ENCODE measurements around the gene FOXI2.

The FOXI2 gene

GRCh38 chr10:127736915-127737562, at the start of gene FOXI2:
TSS of gene FOXI2 (plus strand) at chr10:127737185. CDS start at chr10:127737274, 89 bp downstream.
- no peak for DNase-seq

DNA sequence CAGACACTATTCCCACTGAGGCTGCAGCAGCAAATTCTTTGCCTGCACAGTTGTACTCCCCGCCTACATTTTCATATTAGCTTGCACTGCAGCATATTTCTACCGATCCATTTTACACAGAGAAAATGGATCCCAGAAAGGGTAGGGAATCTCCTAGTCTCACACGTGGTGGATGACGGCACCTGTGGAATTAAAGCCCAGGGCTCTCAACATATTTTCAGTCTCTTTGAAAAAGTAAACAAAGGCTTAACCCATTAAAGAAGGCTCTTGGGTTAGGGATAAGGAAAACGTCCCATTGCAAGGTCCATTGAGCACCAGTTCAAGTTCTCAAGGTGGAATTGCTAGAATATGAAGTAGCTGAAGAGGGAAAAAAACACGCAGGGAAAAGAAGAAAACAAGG, 49.4 kb upstream of the FOXI2 start:
- DNase-seq = no peak

DNA sequence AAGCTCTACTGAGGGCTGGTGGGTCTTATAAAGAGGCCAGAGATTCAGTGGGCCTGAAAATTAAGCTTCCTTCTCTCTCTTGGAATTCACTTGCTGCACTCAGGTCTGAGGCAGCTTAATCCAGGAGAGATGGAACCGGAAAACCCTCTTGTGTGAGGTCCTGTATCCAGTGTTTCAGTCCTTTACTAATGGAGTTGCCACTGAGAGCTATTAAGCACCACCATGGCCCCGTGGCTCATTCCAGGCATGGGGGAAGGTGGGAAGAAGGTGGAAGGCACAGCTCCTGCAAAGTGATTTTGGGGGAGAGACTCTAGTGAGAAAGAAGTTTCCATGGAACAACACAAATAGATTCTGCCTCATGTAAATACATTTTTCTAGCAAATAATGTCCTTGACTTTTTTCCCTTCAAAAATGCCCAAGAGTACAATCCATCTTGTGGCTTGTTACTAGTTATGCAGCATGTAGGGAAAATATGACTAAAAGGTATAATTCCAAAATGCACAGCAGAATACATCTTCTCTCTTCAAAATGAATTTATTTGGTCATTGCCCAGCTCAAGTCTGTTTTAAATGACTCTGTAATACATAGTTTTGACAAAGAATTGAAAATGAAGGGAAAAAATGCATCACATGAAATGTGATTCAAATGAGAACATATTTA, 46.7 kb upstream of the FOXI2 start:
- no peak for DNase-seq

GRCh38 chr10:127694580-127695193, 42.3 kb upstream of the FOXI2 start:
- DNase-seq = no peak

- no peak for DNase-seq
These were observed 41.6 kb upstream of the FOXI2 start for GRCh38 chr10:127695431-127695830.

DNA sequence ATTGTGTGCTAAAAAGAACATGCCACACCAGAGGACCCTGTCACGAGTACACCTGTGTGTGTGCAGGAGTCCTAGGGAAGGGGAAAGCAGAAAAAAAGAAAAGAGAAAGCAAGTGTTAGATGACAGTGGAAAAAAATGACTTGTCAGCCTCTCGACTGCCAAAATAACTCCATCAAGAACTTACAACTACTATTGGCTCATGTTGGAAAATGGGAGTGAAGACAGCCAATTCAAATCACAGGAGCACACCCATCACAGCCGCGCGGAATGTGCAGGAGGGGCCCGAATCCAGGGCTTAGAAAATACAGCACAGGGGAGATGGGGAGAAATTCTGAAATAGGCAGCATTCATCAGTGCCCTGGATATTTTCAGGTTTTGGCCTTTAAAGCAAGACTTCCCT, 38.1 kb upstream of the FOXI2 start:
- no peak for DNase-seq

DNA sequence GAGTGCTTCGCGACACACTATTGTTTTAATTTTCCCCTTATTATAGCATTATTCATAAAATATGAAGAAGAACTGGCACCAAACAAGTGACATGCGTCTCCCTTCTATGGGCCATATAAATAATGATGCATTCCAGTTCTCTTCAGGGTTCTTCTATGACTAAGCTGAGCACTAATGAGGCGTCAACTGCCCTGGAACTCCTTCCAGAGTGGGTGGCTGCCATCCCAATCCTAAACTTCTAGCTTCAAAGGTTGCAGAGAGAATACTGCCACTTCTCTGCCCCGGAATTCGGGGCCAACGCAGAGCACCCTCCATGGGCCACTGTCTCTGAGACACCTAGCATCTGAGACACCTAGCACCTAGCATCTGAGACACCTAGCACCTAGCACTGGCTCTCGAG, 37.7 kb upstream of the FOXI2 start:
- no peak for DNase-seq

DNA sequence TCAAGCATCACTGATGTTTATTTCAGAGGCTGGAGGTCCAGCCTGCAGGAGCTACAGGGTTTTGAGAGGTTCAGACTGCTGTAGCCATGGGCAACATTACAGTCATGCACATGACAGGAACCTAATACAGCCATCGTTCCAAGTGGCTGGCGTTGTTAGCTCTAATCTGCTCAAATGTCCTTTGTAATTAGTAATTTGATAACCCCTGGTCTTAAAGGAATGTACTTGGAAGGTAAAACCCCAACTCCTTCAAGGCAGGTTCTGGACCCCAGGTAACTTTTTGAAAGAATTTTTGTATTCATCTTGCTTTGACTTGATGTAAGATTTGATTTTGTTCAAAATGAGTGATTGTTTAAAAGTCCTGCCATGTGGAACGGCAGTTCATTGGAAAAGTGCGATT, 34.7 kb upstream of the FOXI2 start:
- no peak for DNase-seq

- no peak for DNase-seq
These were observed 21.7 kb upstream of the FOXI2 start for GRCh38 chr10:127715249-127715648.

GRCh38 chr10:127715782-127716378, 21.1 kb upstream of the FOXI2 start:
- DNase-seq = no peak

DNA sequence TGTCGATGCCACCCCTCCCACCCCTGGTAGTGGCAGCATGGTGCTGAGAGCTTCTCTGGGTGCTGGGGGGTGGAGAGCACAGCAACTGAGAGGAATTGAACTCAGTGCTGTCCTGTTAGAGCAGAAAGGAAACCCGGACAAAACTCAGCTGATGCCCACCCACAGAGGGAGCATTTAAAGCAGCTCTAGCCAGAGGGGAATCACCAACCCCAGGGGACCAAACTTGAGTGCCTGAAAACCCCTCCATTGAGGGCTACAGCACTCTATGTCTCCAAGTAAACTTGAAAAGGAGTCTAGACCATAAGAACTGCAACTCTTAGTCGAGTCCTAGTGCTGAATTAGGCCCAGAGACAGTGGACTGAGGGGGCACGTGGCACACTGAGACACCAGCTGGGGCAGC, 16.8 kb upstream of the FOXI2 start:
- DNase-seq = no peak

DNA sequence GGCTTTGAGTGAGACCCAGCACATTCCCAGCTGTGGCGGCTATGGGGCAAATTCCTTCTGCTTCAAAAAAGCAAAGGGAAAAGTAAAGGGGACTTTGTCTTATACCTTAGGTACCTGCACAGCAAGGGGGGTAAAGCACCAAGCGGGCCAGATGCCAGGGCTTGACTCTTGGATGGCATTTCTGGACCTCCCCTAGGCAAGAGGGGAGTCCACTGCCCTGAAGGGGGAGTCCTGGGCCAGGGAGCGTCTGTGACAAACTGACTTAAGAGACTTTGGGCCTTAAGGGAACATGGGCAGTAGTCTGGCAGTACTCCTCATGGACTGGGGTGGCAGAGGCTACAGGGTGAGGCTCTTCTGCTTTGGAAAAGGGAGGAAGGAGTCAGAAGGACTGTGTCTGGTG, 16.1 kb upstream of the FOXI2 start:
- DNase-seq = no peak

DNA sequence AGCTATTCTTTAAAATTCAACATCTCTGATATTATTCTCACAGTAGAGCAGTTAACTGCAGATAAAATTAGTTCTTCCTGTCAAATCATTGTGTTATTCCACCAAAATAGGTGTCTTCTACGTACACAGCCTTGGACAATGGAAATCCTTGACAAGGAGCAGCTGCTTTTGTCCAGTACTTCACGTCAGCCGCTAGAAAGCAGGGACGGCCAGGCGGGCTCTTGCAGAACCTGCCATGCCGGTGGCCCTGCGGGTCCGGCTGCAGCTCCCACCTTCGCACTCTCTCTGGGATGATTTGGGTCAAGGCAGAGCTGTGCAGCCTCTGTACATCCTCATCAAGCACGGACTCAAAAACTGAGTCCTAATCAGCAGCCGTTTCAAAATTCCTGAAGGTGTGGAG, 2.2 kb upstream of the FOXI2 start:
- DNase-seq = no peak

DNA sequence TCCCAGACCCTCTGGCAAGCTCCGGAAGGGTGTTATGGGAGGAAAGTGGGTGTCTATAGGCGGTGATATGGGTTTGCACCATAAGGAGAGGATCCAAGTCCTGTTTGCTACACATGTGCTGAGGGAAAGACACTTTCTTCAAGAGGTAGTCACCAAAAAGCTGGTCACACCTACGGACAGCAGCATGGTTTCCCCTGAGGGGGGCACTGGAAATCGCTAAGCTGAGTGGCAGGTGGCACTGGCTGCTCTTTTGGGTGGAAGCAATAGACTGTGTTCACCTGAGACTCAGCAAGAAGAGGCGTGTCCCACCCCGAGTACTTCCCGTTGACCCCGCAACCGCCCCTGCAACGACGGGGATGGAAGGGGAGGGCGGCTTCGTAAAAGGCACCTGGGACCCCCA, 1.8 kb upstream of the FOXI2 start:
- DNase-seq = no peak

- no peak for DNase-seq
These were observed 1.2 kb upstream of the FOXI2 start for GRCh38 chr10:127735723-127736221.

GRCh38 chr10:127736222-127736914, 617 bp upstream of the FOXI2 start:
- DNase-seq = no peak

- DNase-seq = no peak
These were observed 852 bp downstream of the FOXI2 start for GRCh38 chr10:127737563-127738511.

DNA sequence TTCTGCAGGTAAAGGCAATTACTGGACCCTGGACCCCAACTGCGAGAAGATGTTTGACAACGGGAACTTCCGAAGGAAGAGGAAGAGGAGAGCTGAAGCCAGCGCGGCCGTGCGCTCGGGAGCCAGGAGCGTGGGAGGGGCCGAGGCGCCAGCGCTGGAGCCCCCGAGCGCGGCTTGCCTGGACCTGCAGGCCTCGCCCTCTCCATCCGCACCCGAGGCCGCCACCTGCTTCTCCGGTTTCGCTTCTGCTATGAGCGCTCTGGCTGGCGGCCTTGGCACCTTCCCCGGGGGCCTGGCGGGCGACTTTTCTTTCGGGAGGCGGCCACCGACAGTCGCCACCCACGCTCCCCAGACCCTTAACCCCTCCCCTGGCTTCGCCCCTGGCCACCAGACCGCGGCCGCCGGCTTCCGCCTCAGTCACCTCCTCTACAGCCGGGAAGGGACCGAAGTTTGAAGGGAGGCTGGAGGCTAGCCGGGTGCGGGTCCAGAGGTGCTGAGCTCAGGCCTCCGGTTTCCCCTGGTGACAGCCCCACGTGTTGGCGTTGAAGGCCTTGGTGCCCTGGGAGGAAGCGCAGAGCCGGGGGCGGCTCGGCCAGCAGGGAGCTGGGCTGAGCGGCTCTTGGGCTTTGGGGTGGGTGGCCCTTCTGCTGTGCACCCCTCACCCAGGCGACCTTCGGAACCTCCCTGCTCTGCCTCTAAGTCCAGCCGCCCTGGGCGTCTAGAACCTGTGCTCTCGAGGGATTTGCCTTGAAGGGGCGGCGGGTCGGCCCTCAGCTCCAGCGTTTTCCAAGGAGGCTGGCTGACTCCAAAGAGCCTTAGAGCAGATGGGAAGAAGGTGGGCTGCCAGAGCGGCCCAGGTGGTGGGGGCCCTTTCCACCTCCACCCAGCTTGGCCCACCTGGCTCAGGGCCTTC, 1.8 kb downstream of the FOXI2 start:
- DNase-seq = no peak

- no peak for DNase-seq
These were observed 2.9 kb downstream of the FOXI2 start for GRCh38 chr10:127739908-127740307.

- DNase-seq = no peak
These were observed 3.6 kb downstream of the FOXI2 start for GRCh38 chr10:127740596-127740995.

- no peak for DNase-seq
These were observed 6.2 kb downstream of the FOXI2 start for GRCh38 chr10:127743205-127743604.

Data from activated T-cell treated with anti-CD3 and anti-CD28 coated beads for 4 hours (primary cell).